Measurements from ENCODE around the gene FBXW2.

DNA sequence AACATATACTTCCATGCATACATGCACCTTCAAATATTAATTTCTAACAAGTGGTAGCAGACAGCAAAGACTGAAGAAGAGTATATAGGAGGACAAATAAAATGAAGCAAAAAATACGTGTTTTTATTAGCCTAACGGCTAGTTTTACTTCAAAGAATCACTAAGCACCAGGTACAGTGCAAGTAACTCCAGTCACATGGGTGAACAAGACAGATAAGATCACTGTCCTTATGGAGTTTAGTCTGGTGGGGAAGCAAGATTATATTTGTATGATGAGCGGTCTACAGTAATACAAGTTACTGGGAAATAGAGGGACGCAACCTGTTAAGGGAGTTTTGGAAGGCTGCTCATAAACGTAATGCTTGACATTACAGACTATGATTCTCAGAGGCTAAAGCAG is 16.0 kb downstream of the FBXW2 start:
- no peak for TF ChIP-seq BHLHE40 (IDR thresholded peaks at IDR 0.05; ENCODE audit: borderline replicate concordance)
- no peak for TF ChIP-seq CTBP1 (IDR thresholded peaks at IDR 0.05; ENCODE audit: borderline replicate concordance)
- TF ChIP-seq FOXA1 (IDR thresholded peaks at IDR 0.05), result no peak
- TF ChIP-seq SP1 (IDR thresholded peaks at IDR 0.05), result no peak
- TF ChIP-seq TARDBP (IDR thresholded peaks at IDR 0.05), result no peak
- TF ChIP-seq LEF1 (IDR thresholded peaks at IDR 0.05; ENCODE audit: borderline replicate concordance), result no peak
- no peak for TF ChIP-seq HDGF (IDR thresholded peaks at IDR 0.05; ENCODE audit: borderline replicate concordance)
- TF ChIP-seq ZNF384 (IDR thresholded peaks at IDR 0.05), result no peak
- TF ChIP-seq ELF4 (IDR thresholded peaks at IDR 0.05), result no peak
- no peak for TF ChIP-seq SUZ12 (IDR thresholded peaks at IDR 0.05)
- TF ChIP-seq FOXK2 (IDR thresholded peaks at IDR 0.05), result no peak
- no peak for TF ChIP-seq FOXM1 (IDR thresholded peaks at IDR 0.05; ENCODE audit: borderline replicate concordance)
